Left lung (tissue), 10 donors: ENCODE results near the gene GPC3. TPM values are rescaled to one million over a fixed set of nuclear protein-coding genes. Genes with fewer than 3 reads are reported as not detected.

Experiments
- ATAC-seq: fragments of 200-7000 bp; cut with Tn5 transposase; one replicate; pipeline ENCODE4 v1.9.1; 2020; ENCODE audit warnings: moderate library complexity
- DNase-seq, 4 donors: peaks; one replicate each; pipeline ENCODE4 v3.0.0-alpha.2; 2013 to 2020
- H3K27ac ChIP-seq, 2 donors: fragments of 200-600 bp; sonication (generic) in 1 of 2; one replicate each; pipeline versions ENCODE4 v1.5.0 to v1.8.0; 2020 to 2021
- H3K27me3 ChIP-seq, 2 donors: fragments of 200-600 bp; sonication (generic) in 1 of 2; one replicate each; pipeline versions ENCODE4 v1.5.0 to v1.8.0; 2020 to 2021
- H3K36me3 ChIP-seq, 2 donors: fragments of 200-600 bp; sonication (generic) in 1 of 2; one replicate each; pipeline versions ENCODE4 v1.5.0 to v1.8.0; 2020 to 2021
- H3K4me1 ChIP-seq, 2 donors: fragments of 200-600 bp; one replicate each; pipeline ENCODE4 v1.8.0; 2021
- H3K4me3 ChIP-seq, 2 donors: fragments of 200-600 bp; sonication (generic) in 1 of 2; one replicate each; pipeline versions ENCODE4 v1.5.0 to v1.8.0; 2020 to 2021; ENCODE audit warnings: mild to moderate bottlenecking in 1 of 2
- H3K9me3 ChIP-seq, 2 donors: fragments of 200-600 bp; sonication (generic) in 1 of 2; one replicate each; pipeline versions ENCODE4 v1.5.0 to v1.8.0; 2020 to 2021
- CTCF ChIP-seq, 2 donors: fragments of 200-600 bp; sonication (generic) in 1 of 2; IDR thresholded peaks; one replicate each; pipeline versions ENCODE4 v1.5.0 to v1.8.0; 2021; ENCODE audit warnings: antibody characterized with exemption in 2 of 2
- intact Hi-C, 2 donors: fragments of 100-400 bp; cut with DNase I; formaldehyde crosslinking; loops; one replicate each; pipeline versions ENCODE4 v1.11.2 to v1.14.2; 2022
- polyA plus RNA-seq, 6 donors: library from polyadenylated mRNA; unstranded; fragments of 120-200 nt; gene quantifications; one replicate each; pipeline ENCODE4 v1.2.1, GENCODE V29; 2013; ENCODE audit not compliant: insufficient read length in 6 of 6
- total RNA-seq, 2 donors: library from RNA; stranded (reverse); fragmentation: NEBNext Ultra II Directional; extraction: Animal tissue kit (Norgen Biotek cat#: 25700); gene quantifications; one replicate each; pipeline ENCODE4 v1.2.1, GENCODE V29; 2021
- donor health status: DM: no; HTN: yes; CAD: no.
- donor health status: DM: no; HTN: no; CAD: no.

GPC3 gene
- total and polyA plus RNA-seq, 8 donors = 42.1 to 581 (median 448) TPM

GRCh38 chrX:133970076-133970475, 15.3 kb downstream of the GPC3 start:
- DNase-seq = no peak
- no peak for TF ChIP-seq CTCF (IDR thresholded peaks at IDR 0.05)

GRCh38 chrX:133969191-133969590, 16.2 kb downstream of the GPC3 start:
- Histone ChIP-seq H3K27me3 (no peaks in the 10 kb centered on the region), H3K4me3 (no peak overlapping the region), H3K9me3 (no peaks in the 10 kb centered on the region), H3K4me1 (no peaks in the 10 kb centered on the region), H3K36me3 (no peaks in the 10 kb centered on the region), H3K27ac (no peak overlapping the region)
- ATAC-seq = no peak
- intact Hi-C loops = no loop called here
- TF ChIP-seq CTCF (IDR thresholded peaks at IDR 0.05) = no peak
- DNase-seq = no peak

More at GRCh38 chrX:133970076-133970475, 15.3 kb downstream of the GPC3 start:
- Histone ChIP-seq H3K4me3 (no peak overlapping the region), H3K9me3 (no peaks in the 10 kb centered on the region), H3K27me3 (no peaks in the 10 kb centered on the region), H3K4me1 (no peaks in the 10 kb centered on the region), H3K36me3 (no peaks in the 10 kb centered on the region), H3K27ac (no peak overlapping the region)
- intact Hi-C loops = no loop called here
- no peak for ATAC-seq

GRCh38 chrX:133968109-133968508, 17.3 kb downstream of the GPC3 start:
- Histone ChIP-seq H3K4me1 (no peaks in the 10 kb centered on the region), H3K27ac (no peak overlapping the region), H3K9me3 (no peaks in the 10 kb centered on the region), H3K4me3 (no peak overlapping the region), H3K36me3 (no peaks in the 10 kb centered on the region), H3K27me3 (no peaks in the 10 kb centered on the region)
- no peak for TF ChIP-seq CTCF (IDR thresholded peaks at IDR 0.05)
- DNase-seq (no peak), ATAC-seq (no peak)
- intact Hi-C loops = no loop called here

- H3K27ac ChIP-seq = no peak overlapping the region
- TF ChIP-seq CTCF (IDR thresholded peaks at IDR 0.05) = no peak
- no peaks in the 10 kb centered on the region for H3K4me1 ChIP-seq
- no peaks in the 10 kb centered on the region for H3K27me3 ChIP-seq
- H3K9me3 ChIP-seq = no peaks in the 10 kb centered on the region
- no peak for ATAC-seq
- no peak for DNase-seq
- intact Hi-C loops = no loop called here
- no peaks in the 10 kb centered on the region for H3K36me3 ChIP-seq
- no peak overlapping the region for H3K4me3 ChIP-seq
Observed at GRCh38 chrX:133966199-133966598, 19.2 kb downstream of the GPC3 start.

GRCh38 chrX:133965321-133965720, 20.1 kb downstream of the GPC3 start:
- H3K36me3 ChIP-seq = no peaks in the 10 kb centered on the region
- H3K27me3 ChIP-seq = no peaks in the 10 kb centered on the region
- ATAC-seq (no peak), DNase-seq (no peak)
- H3K9me3 ChIP-seq = no peaks in the 10 kb centered on the region
- no peak overlapping the region for H3K27ac ChIP-seq
- H3K4me1 ChIP-seq = no peaks in the 10 kb centered on the region
- no peak for TF ChIP-seq CTCF (IDR thresholded peaks at IDR 0.05)
- H3K4me3 ChIP-seq = no peak overlapping the region
- intact Hi-C loops = no loop called here
